ENCODE measurements around the gene UNC5B. TPM values are rescaled to one million over a fixed set of nuclear protein-coding genes. Genes with fewer than 3 reads are reported as not detected.

UNC5B gene
- polyA plus RNA-seq, 1 donor (not counting 4 experiments of a cell fraction or from before 2014, with no cell fraction given): 1.1 TPM

DNA sequence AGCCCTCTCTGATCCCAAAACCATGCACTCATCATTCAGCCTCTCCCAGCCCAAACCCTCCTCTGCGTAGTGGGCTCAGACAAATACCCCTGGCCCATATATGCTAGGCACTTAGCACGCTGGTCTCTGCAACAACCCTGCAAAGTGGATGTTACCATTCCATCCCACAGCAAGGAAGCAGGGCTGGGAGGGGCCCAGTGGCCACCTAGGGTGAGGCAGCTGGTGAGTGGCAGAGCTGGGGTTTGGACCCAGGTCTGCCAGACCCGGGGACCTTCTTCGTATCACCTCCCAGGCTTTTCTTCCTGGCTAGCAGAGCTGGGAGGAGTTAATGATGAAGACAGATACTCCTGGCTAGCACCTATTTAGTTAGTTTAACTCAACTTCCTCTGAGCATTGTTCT, 73.6 kb downstream of the UNC5B start:
- no peak overlapping the region for H2AFZ ChIP-seq (ENCODE audit: control insufficient read depth, low read length)
- no peaks in the 10 kb centered on the region for H3K27me3 ChIP-seq (ENCODE audit: control insufficient read depth, extremely low read depth, insufficient read depth, low read length)
- no peak overlapping the region for H3K4me2 ChIP-seq (ENCODE audit: control insufficient read depth, extremely low read depth, insufficient read depth, low read depth, low read length)
- no peak for DNase-seq (ENCODE audit: low read depth, low spot score)
- H4K20me1 ChIP-seq (ENCODE audit: control insufficient read depth, extremely low read depth, insufficient read depth, low read length): peaks cover 5% of the 10 kb centered on the region
- H3K9me1 ChIP-seq (ENCODE audit: control insufficient read depth, extremely low read depth, insufficient read depth, low read length): no peaks in the 10 kb centered on the region
- no peak for FAIRE-seq
- no peak overlapping the region for H3K27ac ChIP-seq (ENCODE audit: control insufficient read depth, insufficient read depth, low read length)
- H3K4me1 ChIP-seq (ENCODE audit: control insufficient read depth, extremely low read depth, insufficient read depth, low read length): no peaks in the 10 kb centered on the region
- no peak overlapping the region for H3K9ac ChIP-seq (ENCODE audit: control insufficient read depth, extremely low read depth, insufficient read depth, low read length)
- dilution Hi-C loops (cut with MboI; ENCODE audit: extremely low pct_ligation_motif_present, low sequenced_read_pairs): no loop called here
- no peaks in the 10 kb centered on the region for H3K9me3 ChIP-seq (ENCODE audit: control insufficient read depth, low read depth, low read length)
- no peaks in the 10 kb centered on the region for H3K79me2 ChIP-seq (ENCODE audit: control insufficient read depth, insufficient read depth, low read length)
- TF ChIP-seq, protein P1, sequence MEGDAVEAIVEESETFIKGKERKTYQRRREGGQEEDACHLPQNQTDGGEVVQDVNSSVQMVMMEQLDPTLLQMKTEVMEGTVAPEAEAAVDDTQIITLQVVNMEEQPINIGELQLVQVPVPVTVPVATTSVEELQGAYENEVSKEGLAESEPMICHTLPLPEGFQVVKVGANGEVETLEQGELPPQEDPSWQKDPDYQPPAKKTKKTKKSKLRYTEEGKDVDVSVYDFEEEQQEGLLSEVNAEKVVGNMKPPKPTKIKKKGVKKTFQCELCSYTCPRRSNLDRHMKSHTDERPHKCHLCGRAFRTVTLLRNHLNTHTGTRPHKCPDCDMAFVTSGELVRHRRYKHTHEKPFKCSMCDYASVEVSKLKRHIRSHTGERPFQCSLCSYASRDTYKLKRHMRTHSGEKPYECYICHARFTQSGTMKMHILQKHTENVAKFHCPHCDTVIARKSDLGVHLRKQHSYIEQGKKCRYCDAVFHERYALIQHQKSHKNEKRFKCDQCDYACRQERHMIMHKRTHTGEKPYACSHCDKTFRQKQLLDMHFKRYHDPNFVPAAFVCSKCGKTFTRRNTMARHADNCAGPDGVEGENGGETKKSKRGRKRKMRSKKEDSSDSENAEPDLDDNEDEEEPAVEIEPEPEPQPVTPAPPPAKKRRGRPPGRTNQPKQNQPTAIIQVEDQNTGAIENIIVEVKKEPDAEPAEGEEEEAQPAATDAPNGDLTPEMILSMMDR (optimal IDR thresholded peaks at IDR 0.05 in 1 of 3, IDR thresholded peaks at IDR 0.05 in 1 of 3, conservative IDR thresholded peaks at IDR 0.05 in 1 of 3; ENCODE audit: extremely low read depth in 1 of 3, insufficient read depth in 2 of 3, low read length in 3 of 3): no peak
- TF ChIP-seq EZH2 (IDR thresholded peaks at IDR 0.05; ENCODE audit: low read length): no peak
- H3K36me3 ChIP-seq (ENCODE audit: control insufficient read depth in 2 of 2, extremely low read depth in 1 of 2, insufficient read depth in 2 of 2, low read length in 2 of 2): peaks cover 0 to 2% of the 10 kb centered on the region in 2 experiments
- H3K4me3 ChIP-seq (ENCODE audit: control insufficient read depth in 2 of 3, extremely low read depth in 1 of 3, insufficient read depth in 2 of 3, low read depth in 1 of 3, low read length in 3 of 3): no peak overlapping the region

DNA sequence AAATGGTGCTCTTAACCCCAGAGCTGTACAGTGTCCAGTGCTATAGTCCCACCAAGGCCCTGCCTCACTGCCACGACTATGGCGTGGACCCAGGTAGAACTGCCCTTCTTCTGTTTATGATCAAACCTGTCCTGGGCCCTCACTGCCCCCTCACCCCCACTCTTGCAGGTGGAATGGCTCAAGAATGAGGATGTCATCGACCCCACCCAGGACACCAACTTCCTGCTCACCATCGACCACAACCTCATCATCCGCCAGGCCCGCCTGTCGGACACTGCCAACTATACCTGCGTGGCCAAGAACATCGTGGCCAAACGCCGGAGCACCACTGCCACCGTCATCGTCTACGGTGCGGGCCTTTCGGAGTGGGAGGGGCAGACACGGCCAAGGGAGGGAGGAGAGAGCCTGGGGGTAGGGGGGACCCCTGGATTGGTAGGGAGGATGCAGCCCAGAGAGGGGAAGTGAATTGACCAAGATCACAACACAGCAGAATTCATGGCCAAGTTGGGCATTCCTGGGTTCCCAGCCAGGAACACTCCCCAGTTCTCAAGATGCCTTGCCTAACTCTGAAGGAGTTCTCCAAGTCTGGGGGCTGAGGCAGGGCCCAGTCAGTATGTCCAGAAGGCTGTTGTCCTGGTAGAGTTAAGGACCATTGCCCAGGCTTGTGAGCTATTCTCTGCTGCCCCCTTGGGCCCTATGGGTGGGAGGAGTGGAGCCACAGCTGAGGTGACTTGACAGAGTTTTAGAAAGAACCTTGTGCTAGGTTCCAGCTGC, 74.3 kb downstream of the UNC5B start:
- H3K9me1 ChIP-seq (ENCODE audit: control insufficient read depth, extremely low read depth, insufficient read depth, low read length): no peaks in the 10 kb centered on the region
- H3K36me3 ChIP-seq (ENCODE audit: control insufficient read depth in 2 of 2, extremely low read depth in 1 of 2, insufficient read depth in 2 of 2, low read length in 2 of 2): peaks cover 0 to 2% of the 10 kb centered on the region in 2 experiments
- no peaks in the 10 kb centered on the region for H3K4me1 ChIP-seq (ENCODE audit: control insufficient read depth, extremely low read depth, insufficient read depth, low read length)
- no peak overlapping the region for H3K9ac ChIP-seq (ENCODE audit: control insufficient read depth, extremely low read depth, insufficient read depth, low read length)
- no peaks in the 10 kb centered on the region for H3K79me2 ChIP-seq (ENCODE audit: control insufficient read depth, insufficient read depth, low read length)
- FAIRE-seq (no peak), DNase-seq (ENCODE audit: low read depth, low spot score) (no peak)
- H3K27me3 ChIP-seq (ENCODE audit: control insufficient read depth, extremely low read depth, insufficient read depth, low read length): no peaks in the 10 kb centered on the region
- no peak overlapping the region for H3K27ac ChIP-seq (ENCODE audit: control insufficient read depth, insufficient read depth, low read length)
- no peaks in the 10 kb centered on the region for H3K9me3 ChIP-seq (ENCODE audit: control insufficient read depth, low read depth, low read length)
- H2AFZ ChIP-seq (ENCODE audit: control insufficient read depth, low read length): no peak overlapping the region
- no peak overlapping the region for H3K4me2 ChIP-seq (ENCODE audit: control insufficient read depth, extremely low read depth, insufficient read depth, low read depth, low read length)
- peaks cover 5% of the 10 kb centered on the region for H4K20me1 ChIP-seq (ENCODE audit: control insufficient read depth, extremely low read depth, insufficient read depth, low read length)
- no peak for TF ChIP-seq EZH2 (IDR thresholded peaks at IDR 0.05; ENCODE audit: low read length)
- TF ChIP-seq, protein P1 (optimal IDR thresholded peaks at IDR 0.05 in 1 of 3, IDR thresholded peaks at IDR 0.05 in 1 of 3, conservative IDR thresholded peaks at IDR 0.05 in 1 of 3; ENCODE audit: extremely low read depth in 1 of 3, insufficient read depth in 2 of 3, low read length in 3 of 3): no peak
- H3K4me3 ChIP-seq (ENCODE audit: control insufficient read depth in 2 of 3, extremely low read depth in 1 of 3, insufficient read depth in 2 of 3, low read depth in 1 of 3, low read length in 3 of 3): no peak overlapping the region
- dilution Hi-C loops (cut with MboI; ENCODE audit: extremely low pct_ligation_motif_present, low sequenced_read_pairs): no loop called here
